GM19452 (cell line): ENCODE results near the gene UBAP2L.
"Not testable (repeated sequence)": the region's sequence is repeated elsewhere in the genome, so short reads cannot be mapped to it uniquely, and the experiment has no call there.

ENCODE experiments used
- ATAC-seq: cut with Tn5 transposase; IDR thresholded peaks from one replicate; pipeline ENCODE4 v1.9.1; 2021; ENCODE audit not compliant: unreplicated experiment

The UBAP2L gene

DNA sequence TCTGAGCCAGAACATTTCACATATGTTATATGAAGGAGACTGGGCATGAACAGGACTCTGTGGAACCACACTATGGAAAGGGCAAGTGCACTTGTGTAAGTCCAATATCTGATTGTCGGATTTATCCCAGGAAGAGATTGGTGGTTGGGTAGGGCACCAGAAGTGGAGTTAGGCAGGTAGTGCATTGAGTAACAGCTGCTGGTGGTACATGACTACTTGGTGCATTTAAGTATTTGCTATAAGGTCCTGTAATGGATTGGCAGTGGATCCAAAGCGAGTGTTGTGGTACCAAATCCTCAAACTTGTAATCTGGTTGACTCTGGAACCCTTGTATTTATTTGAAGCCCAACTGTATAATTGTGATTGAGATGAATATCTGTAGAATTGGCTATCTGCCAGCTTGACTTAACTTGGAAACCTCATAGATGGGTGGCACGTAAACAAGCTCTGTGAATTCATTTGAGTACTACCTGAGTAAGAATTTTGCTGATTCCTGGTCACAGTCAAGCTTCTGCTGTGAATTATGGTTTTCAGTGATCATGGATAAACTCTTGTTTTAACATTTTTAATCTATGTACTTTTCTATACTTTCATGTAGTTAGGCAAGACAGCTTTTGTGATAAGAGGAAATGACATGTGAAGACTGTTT lies 21.1 kb downstream of the UBAP2L start:
- no peak for ATAC-seq

DNA sequence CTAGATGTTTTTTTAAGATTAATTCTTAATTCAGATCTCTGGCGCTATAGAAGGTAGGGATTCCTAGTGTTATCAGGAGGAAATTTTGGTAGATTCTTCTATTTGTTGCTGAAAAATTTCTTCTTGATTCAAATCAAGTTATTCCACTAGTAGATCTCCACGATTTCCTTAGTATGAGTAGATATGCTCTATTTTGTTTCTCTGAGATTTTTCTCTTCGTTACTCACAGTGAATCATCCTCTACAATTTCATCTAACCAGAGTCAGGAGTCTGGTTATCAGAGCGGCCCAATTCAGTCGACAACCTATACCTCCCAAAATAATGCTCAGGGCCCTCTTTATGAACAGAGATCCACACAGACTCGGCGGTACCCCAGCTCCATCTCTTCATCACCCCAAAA lies 32.9 kb downstream of the UBAP2L start:
- no peak for ATAC-seq

DNA sequence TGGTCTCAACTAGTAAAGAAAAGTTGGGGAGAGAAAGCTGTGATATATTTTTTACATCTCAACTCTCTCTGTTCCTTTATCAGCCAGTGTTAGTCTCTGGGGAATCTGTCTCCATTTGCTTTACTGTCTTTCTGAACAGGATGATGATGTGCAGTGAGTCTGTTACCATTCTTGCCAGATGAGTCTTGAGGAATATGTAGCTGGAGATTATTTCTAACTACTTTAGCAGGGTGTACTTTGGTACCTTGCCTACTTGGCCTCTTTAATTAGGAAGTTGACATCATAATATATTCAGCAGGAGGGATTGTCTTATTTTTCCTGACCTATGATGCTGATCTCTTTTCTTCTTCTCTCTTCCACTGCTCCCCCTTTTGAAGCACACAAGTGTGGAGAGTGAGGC lies 35.9 kb downstream of the UBAP2L start:
- ATAC-seq = no peak

DNA sequence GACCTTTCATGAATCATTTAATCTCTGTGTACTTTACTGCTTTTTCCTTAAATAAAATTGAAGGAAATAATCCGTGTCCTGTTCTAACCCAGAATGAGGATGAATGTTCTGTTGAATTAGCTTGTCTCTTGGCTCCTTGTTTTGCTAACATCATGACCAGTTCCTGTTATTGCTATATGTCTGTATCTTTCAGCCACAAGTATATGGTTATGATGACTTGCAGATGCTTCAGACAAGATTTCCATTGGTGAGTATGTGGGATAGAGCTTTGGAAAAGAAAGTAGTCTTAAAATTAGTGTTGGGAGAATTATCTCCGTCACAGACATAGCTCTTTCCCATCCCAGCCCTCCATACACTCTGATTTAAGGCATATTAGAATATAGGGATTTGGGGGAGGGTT lies 38.0 kb downstream of the UBAP2L start:
- ATAC-seq = no peak

DNA sequence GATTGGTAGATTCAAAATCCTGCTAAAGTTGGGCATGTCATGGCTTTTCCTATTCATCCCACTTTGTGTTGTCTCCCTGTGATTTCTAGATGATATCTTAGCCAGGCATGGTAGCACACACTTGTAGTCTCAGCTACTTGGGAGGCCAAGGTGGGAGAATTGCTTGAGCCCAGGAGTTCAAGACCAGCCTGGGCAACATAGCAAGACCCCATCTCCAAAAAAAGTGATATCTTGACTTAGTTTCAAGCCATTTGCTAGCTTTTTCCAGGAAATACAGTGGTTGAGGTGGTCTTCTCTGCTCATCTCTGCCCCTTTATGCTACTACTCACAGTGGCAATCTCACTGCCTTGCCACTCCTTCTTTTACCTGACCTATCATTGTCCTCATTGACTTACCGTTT lies 39.4 kb downstream of the UBAP2L start:
- ATAC-seq = no peak

DNA sequence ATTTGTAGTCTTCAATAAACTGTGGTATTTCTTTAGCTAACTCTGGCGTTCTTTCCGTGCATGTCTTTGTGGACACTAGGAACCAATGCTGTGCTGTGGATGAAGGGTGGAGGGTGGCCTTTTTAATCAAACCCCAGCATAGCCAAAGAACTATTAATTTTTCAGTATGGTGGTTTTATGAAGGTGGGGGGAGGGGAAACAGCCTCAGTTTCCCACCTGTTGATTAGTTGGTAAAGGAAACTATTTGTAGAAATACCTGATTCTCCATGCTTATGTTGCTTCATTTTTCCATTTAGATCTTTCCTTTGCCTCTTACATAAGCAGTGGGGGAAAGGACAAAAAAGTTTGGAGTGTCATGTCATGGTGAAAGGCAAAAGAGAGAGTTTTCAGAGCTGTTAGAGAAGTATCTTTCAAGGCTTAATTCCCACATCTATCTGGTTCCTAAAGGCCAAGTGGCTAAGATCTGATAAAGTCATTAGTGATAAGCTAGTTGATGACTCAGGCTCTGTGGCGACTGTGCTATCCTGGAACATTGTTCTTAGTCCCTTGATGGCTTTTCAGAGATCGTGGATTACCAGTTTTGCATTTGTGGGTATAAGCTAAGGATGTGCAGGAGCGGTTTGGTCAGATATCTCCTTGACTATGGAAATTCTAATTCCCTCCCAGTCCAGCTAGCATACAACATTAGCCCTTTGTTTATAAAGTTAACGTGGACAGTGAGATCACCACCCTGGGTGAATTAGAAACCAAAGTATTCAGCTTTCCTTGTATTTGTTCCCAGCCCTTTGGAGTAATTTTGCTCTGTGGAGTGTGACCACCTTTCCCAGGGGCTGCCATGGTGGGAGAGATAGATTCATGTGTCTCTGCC lies 42.9 kb downstream of the UBAP2L start:
- ATAC-seq = no peak

DNA sequence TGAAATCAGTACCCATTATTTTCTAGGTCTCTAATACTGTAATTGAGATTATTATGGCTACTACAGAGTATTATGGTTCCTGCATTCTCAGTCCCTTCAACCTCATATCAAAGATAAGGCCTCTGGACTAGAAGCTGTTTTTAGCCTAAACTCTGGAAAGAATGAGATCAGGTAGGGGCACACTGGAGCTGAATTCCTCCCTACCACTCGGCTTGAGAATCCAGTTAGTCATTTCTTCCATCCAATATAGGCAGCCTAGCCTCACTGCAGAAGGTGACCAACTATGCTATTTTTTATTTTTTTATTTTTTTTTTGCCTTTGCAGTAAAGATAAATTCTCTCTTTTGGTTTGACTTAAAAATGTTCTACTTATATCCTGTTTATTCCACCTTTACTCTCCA lies 43.7 kb downstream of the UBAP2L start:
- no peak for ATAC-seq

DNA sequence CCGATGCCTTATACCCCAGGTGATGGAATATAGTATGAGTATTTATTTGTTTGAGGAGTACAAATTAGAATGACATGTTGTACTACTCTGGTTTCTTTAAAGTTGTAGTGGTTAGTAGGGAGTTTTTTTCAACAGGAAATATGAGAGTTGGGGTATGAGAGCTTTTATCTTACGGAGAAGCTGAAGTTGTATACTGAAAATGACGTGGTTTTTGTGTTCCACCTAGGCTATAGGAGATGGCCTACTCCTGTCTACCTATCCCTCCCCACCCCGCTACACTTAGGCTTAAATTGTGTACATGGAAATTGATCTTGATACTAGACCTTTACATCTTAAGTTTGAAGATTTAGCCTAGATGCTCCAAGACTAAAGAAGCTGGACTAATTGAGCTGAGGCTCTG lies 44.8 kb downstream of the UBAP2L start:
- ATAC-seq = no peak

DNA sequence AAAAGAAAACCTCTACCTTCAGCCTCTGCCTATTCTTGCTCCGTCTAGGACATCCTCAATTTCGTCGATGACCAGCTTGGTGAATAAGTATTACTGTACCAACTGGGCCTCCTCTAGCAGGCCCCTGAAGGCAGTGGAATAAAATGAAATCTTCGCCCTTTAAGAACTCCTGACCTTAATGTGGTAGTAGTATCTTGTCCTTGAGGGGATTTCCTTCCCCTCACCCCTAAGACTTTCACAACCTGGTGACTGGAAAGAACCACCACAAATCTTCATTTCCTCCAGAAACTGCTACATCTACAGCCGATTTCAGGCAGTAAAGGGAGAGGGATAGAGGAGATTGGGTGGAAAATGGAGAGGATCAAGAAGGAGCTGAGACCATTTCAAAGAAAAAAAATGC lies 50.1 kb downstream of the UBAP2L start:
- ATAC-seq = no peak

DNA sequence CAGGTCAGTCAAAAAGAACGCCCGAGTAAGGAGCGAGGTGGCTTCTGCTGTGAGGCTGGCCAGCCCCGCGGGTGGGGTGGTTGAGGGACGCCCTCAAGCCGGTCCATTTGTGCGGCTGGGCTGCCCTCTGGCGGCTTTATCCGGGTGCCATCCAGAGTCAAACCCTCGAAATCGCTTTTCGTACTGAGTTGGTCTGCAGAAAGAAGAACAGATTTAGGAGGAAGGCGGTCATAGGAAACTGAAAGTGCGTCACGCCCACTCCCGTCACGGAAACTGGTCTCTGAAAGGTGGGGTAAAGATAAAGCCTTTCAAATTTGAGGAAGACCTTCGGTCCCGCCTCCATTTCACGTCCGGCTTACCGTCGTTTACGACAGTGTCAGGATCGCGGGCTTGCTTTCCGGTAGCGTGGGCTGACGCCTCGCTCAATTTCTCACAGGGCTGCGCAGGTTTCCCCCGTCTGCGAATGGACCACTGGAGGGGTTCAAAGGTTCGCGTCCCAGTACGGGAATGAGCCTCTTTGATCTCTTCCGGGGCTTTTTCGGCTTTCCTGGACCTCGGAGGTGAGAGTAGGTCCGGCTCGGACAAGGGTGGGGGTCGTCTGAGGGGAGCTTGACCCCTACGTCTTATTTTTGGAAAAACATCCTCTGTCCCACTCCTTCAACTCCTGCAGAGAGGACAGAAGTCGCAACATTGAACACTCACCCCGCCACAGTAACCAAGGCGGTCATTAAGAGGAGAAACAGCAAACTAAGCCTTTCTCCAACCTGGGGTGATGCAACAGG lies 51.7 kb downstream of the UBAP2L start, which contains the start of gene HAX1:
TSS of gene HAX1 (plus strand) at position 413 of the 782 bp plus-strand sequence. CDS start at position 508, 95 bp downstream.
- ATAC-seq = peak; percentile 88

DNA sequence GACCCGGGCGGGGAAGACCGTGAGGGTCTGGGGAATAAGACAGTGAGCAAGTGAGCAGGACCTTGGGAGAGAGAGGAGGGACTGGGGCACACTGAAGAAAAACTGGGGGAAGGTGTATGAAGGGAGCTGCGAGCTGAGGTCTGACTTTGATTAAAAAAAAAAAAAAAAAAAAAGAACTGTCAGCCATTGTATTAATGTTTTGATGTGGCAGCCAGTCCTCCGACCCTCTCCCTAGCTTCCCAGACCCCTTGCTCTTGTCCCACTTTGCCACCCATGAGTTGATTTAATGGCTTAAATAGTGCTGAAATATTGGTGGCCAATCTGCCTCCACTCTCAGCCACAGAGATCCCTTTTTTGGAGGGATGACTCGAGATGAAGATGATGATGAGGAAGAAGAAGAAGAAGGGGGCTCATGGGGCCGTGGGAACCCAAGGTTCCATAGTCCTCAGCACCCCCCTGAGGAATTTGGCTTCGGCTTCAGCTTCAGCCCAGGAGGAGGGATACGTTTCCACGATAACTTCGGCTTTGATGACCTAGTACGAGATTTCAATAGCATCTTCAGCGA lies 52.3 kb downstream of the UBAP2L start:
- no peak for ATAC-seq

DNA sequence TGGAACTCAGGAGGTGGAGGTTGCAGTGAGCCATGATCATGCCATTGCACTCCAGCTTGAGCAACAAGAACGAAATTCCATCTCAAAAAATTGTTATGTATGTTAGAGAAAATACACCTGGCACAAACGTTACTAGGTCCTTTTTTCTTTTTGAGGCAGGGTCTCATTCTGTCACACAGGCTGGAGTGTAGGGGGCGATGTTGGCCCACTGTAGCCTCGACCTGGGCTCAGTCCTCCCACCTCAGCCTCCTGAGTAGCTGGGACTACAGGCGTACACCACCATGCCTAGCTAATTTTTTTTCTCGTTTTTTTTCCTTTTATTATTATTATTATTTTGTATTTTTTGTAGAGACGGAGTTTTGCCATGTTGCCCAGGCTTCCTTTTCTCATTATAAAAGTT lies 56.0 kb downstream of the UBAP2L start:
- ATAC-seq = no peak

DNA sequence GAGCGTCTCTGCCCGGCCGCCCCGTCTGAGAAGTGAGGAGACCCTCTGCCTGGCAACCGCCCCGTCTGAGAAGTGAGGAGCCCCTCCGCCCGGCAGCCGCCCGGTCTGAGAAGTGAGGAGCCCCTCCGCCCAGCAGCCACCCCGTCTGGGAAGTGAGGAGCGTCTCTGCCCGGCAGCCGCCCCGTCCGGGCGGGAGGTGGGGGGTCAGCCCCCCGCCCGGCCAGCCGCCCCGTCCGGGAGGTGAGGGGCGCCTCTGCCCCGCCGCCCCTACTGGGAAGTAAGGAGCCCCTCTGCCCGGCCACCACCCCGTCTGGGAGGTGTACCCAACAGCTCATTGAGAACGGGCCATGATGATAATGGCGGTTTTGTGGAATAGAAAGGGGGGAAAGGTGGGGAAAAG lies 66.8 kb downstream of the UBAP2L start:
- ATAC-seq = not testable (repeated sequence)

DNA sequence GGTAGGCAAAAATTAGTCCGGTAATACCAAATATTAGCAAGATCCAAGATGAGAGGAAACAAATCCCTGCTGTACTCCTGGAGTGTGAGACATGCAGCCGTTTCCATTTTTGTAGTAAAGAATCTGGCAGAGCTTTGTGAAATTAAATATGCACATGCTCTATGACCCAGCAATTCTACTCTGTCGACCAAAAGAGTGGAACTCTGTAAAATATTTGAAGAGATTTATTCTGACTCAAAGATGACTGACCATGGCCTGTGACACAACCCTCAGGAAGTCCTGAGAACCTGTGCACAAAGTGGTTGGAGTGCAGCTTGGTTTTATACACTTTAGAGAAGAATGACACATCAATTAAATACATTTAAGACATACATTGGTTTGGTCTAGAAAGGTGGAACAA lies 67.9 kb downstream of the UBAP2L start:
- ATAC-seq = no peak

DNA sequence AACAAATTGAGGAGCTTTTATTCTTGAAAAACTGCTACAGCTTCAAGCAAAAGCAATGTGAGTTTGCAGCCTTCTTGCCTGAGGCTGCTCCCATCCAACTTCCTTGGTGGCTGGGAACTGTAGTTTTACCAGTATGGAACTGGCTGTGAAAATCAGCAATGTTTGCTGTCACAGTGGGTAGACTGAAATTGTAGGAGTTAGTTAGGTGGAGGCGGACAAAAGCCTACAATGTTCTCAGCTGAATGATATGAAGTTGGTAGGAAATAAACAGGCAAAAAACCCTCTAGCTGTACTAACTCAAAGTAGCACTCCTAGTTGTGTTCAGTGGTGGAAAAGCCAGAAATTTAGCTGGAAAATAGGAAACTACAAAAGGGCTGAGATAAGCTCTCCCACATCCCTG lies 70.2 kb downstream of the UBAP2L start:
- ATAC-seq = no peak

DNA sequence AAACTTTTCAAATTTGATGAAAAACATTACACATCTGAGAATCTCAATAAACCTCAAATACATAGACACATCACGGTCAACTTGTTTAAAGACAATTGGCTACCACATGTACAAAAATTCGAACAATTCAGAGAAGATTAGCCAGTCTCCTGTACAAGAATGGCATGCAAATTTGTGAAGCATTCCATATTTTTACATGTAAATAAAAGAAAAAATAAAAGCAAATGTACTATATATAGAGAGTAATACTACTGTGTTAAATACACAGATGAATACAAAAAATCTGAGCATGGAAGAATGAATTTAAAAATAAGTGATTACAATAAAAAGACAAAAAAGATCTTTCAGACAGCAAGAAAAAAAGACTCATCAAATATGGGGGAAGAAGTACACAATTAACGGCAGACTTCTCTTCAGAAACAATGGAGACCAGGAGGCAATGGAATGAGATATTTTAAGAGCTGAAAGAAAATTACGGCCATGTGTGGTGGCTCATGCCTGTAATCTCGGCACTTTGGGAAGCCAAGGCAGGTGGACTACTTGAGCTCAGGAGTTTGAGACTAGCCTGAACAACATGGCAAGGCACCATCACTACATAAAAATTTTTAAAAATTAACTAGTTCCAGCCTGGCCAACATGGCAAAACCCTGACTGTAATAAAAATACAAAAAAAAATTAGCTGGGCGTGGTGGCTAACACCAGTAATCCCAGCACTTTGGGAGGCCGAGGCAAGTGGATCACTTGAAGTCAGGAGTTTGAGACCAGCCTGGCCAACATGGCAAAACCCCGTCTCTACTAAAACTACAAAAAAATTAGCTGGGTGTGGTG lies 74.9 kb downstream of the UBAP2L start:
- ATAC-seq = no peak

DNA sequence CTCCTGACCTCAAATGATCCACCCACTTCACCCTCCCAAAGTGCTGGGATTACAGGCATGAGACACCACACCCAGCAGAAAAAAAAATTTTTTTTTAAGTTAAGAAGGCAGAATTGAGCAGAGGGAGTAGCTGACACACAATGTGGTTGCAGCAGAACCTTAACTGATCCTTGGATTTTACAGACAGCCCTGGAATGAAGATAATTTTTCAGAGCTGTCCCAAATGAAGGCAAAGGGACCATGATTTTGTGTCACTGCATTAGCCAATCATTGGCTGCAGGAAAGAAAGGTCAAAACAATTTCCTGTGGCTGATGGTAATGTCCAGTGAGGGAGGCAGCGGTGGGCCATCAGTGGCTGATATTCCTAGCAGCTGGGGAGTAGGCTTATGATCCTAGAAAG lies 80.8 kb downstream of the UBAP2L start:
- no peak for ATAC-seq

DNA sequence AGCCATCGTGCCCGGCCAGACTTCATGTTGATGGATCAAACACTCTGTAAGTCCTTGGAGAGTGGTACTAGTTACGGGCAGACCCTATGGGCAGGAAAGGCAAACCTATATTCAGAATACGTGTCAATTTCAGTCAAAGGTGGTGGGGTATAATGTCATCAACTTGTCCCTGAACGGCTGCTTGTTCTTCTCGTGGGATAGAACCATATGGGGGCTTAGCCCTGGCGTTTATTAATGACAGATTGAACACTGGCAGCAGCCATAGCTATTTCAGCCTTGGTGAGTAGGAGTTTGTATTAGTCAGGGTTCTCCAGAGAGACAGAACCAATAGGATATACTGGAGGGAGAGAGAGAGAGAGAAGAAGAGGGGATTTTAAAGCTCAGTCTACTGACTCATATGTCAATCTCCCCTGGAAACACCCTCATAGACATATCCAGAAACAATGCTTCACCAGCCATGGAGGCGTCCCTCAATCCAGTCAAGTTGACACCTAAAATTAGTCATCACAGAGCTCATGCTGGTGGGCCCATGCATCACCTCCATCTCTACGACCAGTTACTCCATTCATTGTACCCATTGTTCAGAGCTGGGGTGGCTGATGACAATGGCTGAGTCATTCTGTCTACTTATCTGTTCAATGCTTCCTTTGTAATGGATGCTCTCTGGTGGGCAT lies 84.0 kb downstream of the UBAP2L start:
- ATAC-seq = no peak

DNA sequence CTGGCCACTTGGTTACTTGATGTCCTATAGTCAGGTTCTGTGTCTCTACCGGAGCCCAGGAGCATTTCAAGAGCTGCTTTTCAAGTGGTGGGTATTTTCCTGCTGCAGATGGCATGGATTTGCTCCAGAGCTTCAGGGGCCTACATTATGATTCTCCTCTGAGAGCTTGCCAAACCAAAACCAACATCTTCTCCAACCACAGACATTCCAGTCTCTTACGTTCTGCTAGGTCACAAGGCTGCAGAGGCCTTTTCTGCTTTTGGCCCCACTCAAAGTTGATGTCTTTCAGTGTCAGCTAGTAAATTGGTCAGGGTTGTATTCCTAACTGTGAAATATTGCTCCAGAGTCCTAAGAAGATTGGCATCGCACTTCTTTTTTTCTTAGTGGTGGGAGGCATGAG lies 85.4 kb downstream of the UBAP2L start:
- no peak for ATAC-seq

DNA sequence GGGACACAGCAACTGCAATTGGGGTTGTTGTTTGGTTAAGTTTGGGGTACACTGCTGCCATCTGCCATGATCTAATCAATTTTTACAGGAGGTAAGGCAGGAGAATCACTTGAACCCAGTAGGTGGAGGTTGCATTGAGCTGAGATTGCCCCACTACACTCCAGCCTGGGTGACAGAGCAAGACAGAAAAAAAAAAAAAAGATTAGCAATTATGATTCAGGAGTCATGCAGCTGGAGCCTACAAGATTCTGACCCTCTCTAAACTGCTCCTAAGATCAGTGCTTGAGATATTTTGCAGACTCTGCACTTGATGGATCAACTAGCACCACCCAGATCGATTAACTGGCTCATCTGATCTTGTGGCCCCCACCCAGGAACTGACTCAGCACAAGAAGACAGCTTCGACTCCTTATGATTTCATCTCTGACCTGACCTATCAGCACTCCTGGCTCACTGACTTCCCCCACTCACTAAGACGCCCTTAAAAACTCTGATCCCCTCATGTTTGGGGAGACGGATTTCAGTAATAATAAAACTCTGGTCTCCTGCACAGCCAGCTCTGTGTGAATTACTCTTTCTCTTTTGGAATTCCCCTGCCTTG lies 87.0 kb downstream of the UBAP2L start:
- ATAC-seq = not testable (repeated sequence)
